ENCODE data around the gene GPR141. TPM values are rescaled to one million over a fixed set of nuclear protein-coding genes. Genes with fewer than 3 reads are reported as not detected.

Gene GPR141
- polyA plus RNA-seq, 3 donors = 25.4 to 26.6 (median 25.5) TPM

DNA sequence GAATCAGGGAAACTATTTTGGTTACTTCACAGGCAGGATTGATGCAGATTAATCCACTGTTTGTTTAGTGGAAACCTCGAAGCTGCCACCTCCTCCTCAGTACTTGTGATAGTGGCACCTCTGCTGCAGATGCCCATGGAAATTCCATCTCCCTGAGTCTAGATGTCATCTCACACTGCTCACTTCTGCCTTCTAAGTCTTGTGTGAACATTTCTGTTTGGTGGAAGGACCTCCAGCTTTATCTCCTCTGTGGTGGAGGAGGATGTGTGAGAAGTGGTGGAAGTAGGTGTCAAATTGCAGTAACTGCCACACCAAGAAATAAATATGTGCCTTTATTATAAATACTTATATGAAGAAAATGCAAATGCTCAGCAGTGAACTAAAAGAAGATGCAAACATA lies 25.8 kb upstream of the GPR141 start:
- no CpG with 5 or more reads among the region's 1 CpG for WGBS (ENCODE audit: insufficient coverage)
- Histone ChIP-seq H3K4me1 (ENCODE audit: control insufficient read depth in 1 of 2, insufficient read depth in 2 of 2, low read length in 2 of 2) (peaks cover 19% of the 10 kb centered on the region in 2 donors), H4K20me1 (ENCODE audit: insufficient read depth, low read length) (no peaks in the 10 kb centered on the region), H3K9ac (ENCODE audit: insufficient read depth, low read length, poor library complexity, severe bottlenecking) (no peak overlapping the region), H3K36me3 (replicated peaks in 1 of 2; ENCODE audit: control insufficient read depth in 1 of 2, insufficient read depth in 2 of 2, low read length in 2 of 2) (no peaks in the 10 kb centered on the region), H3K27me3 (ENCODE audit: control insufficient read depth in 2 of 2, insufficient read depth in 2 of 2, low read length in 2 of 2) (no peaks in the 10 kb centered on the region), H3K4me2 (replicated peaks; ENCODE audit: extremely low read depth, low read length, poor library complexity, severe bottlenecking) (no peak overlapping the region), H2AFZ (ENCODE audit: insufficient read depth, low read depth, low read length, poor library complexity, severe bottlenecking) (no peak overlapping the region), H3K4me3 (replicated peaks in 1 of 3; ENCODE audit: low read depth in 2 of 3, low read length in 3 of 3) (no peak overlapping the region), H3K9me3 (replicated peaks in 1 of 2; ENCODE audit: control insufficient read depth in 1 of 2, insufficient read depth in 1 of 2, low read length in 2 of 2) (no peaks in the 10 kb centered on the region), H3K27ac (ENCODE audit: low read depth in 1 of 2, low read length in 2 of 2) (no peak overlapping the region), H3K79me2 (ENCODE audit: insufficient read depth, low read length) (no peaks in the 10 kb centered on the region)
- Mint-ChIP-seq H3K27me3 (ENCODE audit: low read depth in 3 of 3) (peaks cover 0 to 1% (median 0%) of the 10 kb centered on the region in 3 donors), H3K36me3 (no peaks in the 10 kb centered on the region), H3K27ac (no peak overlapping the region), H3K9me3 (peaks cover 0 to 3% (median 0%) of the 10 kb centered on the region in 7 donors), H3K4me3 (no peak overlapping the region), H3K4me1 (peaks cover 20% of the 10 kb centered on the region)
- DNase-seq = no peak
- TF ChIP-seq, protein P1, sequence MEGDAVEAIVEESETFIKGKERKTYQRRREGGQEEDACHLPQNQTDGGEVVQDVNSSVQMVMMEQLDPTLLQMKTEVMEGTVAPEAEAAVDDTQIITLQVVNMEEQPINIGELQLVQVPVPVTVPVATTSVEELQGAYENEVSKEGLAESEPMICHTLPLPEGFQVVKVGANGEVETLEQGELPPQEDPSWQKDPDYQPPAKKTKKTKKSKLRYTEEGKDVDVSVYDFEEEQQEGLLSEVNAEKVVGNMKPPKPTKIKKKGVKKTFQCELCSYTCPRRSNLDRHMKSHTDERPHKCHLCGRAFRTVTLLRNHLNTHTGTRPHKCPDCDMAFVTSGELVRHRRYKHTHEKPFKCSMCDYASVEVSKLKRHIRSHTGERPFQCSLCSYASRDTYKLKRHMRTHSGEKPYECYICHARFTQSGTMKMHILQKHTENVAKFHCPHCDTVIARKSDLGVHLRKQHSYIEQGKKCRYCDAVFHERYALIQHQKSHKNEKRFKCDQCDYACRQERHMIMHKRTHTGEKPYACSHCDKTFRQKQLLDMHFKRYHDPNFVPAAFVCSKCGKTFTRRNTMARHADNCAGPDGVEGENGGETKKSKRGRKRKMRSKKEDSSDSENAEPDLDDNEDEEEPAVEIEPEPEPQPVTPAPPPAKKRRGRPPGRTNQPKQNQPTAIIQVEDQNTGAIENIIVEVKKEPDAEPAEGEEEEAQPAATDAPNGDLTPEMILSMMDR (IDR thresholded peaks at IDR 0.05) = no peak
- intact Hi-C loops (cut with micrococcal nuclease) = no loop called here

DNA sequence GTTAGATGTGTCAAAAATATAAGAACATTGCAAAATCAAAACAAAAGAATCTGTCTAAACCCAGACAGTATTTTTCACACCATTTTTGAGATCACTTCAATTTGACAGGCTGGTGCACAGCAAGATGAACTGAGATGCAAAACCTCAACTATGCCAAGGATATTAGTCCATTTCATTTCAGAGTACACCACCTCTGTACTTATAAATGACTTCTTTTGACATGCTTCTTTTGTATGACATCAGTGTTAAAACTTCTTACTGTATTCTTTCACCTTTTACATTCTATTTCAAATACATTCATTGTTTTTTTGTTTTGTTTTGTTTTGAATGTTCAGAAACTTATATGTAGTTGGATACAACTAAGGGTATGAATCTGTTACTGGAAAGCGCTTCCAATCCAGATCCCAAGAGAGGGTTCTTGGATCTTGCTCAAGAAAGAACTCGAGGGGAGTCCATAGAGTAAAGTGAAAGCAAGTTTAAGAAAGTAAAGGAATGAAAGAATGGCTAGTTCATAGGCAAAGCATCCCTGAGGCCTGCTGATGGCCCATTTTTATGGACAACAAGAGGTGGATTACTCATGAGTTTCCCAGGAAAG lies 23.5 kb upstream of the GPR141 start:
- no peaks in the 10 kb centered on the region for H3K9me3 ChIP-seq (replicated peaks in 1 of 2; ENCODE audit: control insufficient read depth in 1 of 2, insufficient read depth in 1 of 2, low read length in 2 of 2)
- 95% methylated on average over 2 of the region's 2 CpGs for WGBS (ENCODE audit: insufficient coverage)
- H3K27me3 ChIP-seq (ENCODE audit: control insufficient read depth in 2 of 2, insufficient read depth in 2 of 2, low read length in 2 of 2) = no peaks in the 10 kb centered on the region
- H3K4me1 ChIP-seq (ENCODE audit: control insufficient read depth in 1 of 2, insufficient read depth in 2 of 2, low read length in 2 of 2) = peaks cover 36 to 41% of the 10 kb centered on the region in 2 donors
- H3K27ac Mint-ChIP-seq = no peak overlapping the region
- no peak overlapping the region for H3K4me2 ChIP-seq (replicated peaks; ENCODE audit: extremely low read depth, low read length, poor library complexity, severe bottlenecking)
- H2AFZ ChIP-seq (ENCODE audit: insufficient read depth, low read depth, low read length, poor library complexity, severe bottlenecking) = no peak overlapping the region
- H3K4me3 ChIP-seq (replicated peaks in 1 of 3; ENCODE audit: low read depth in 2 of 3, low read length in 3 of 3) = no peak overlapping the region
- no peaks in the 10 kb centered on the region for H4K20me1 ChIP-seq (ENCODE audit: insufficient read depth, low read length)
- TF ChIP-seq, protein P1 (IDR thresholded peaks at IDR 0.05) = no peak
- H3K79me2 ChIP-seq (ENCODE audit: insufficient read depth, low read length) = no peaks in the 10 kb centered on the region
- no peak for DNase-seq
- H3K36me3 Mint-ChIP-seq = no peaks in the 10 kb centered on the region
- peaks cover 0 to 2% (median 1%) of the 10 kb centered on the region in 3 donors for H3K27me3 Mint-ChIP-seq (ENCODE audit: low read depth in 3 of 3)
- no peak overlapping the region for H3K4me3 Mint-ChIP-seq
- H3K36me3 ChIP-seq (replicated peaks in 1 of 2; ENCODE audit: control insufficient read depth in 1 of 2, insufficient read depth in 2 of 2, low read length in 2 of 2) = no peaks in the 10 kb centered on the region
- H3K9me3 Mint-ChIP-seq = peaks cover 0 to 6% (median 2%) of the 10 kb centered on the region in 7 donors
- intact Hi-C loops (cut with micrococcal nuclease) = no loop called here
- no peak overlapping the region for H3K9ac ChIP-seq (ENCODE audit: insufficient read depth, low read length, poor library complexity, severe bottlenecking)
- no peak overlapping the region for H3K27ac ChIP-seq (ENCODE audit: low read depth in 1 of 2, low read length in 2 of 2)
- peaks cover 35% of the 10 kb centered on the region for H3K4me1 Mint-ChIP-seq
